SK-N-SH treated with all-trans-retinoic acid at 6 μM for 48 hours (cell line): Measurements from ENCODE around the gene PLD5.

Source experiments
- ATAC-seq: fragments of 200-7000 bp; cut with Tn5 transposase; 3 replicates; pipeline ENCODE4 v1.9.1; 2020; ENCODE audit warnings: mild to moderate bottlenecking, moderate library complexity
- ARNTL ChIP-seq: fragments of 450-650 bp; formaldehyde crosslinking; IDR thresholded peaks from 2 replicates; pipeline ENCODE4 v1.5.0; 2020; ENCODE audit warnings: low read depth, mild to moderate bottlenecking, moderate library complexity, borderline replicate concordance
- BACH2 ChIP-seq: fragments of 250-450 bp; sonication (Bioruptor Pico); IDR thresholded peaks from 2 replicates; pipeline ENCODE4 v1.9.0; 2021; ENCODE audit warnings: mild to moderate bottlenecking, borderline replicate concordance
- CSDC2 ChIP-seq: fragments of 250-450 bp; sonication (Bioruptor Pico); IDR thresholded peaks from 2 replicates; pipeline ENCODE4 v1.5.0; 2020; ENCODE audit warnings: mild to moderate bottlenecking, moderate library complexity
- CSRNP3 ChIP-seq: fragments of 250-450 bp; sonication (Bioruptor Pico); IDR thresholded peaks from 2 replicates; pipeline ENCODE4 v1.5.1; 2021; ENCODE audit warnings: mild to moderate bottlenecking, moderate library complexity
- ESRRG ChIP-seq: fragments of 250-450 bp; sonication (Bioruptor Pico); IDR thresholded peaks from 2 replicates; pipeline ENCODE4 v1.6.1; 2021; ENCODE audit warnings: mild to moderate bottlenecking
- GLIS3 ChIP-seq: fragments of 250-450 bp; sonication (Bioruptor Pico); IDR thresholded peaks from 2 replicates; pipeline ENCODE4 v1.5.0; 2020; ENCODE audit warnings: mild to moderate bottlenecking, moderate library complexity
- ISL1 ChIP-seq: fragments of 250-450 bp; sonication (Bioruptor Pico); IDR thresholded peaks from 2 replicates; pipeline ENCODE4 v2.1.2; 2022; ENCODE audit warnings: mild to moderate bottlenecking, moderate library complexity
- OSR1 ChIP-seq: fragments of 250-450 bp; sonication (Bioruptor Pico); IDR thresholded peaks from 2 replicates; pipeline ENCODE4 v1.8.0; 2022; ENCODE audit warnings: moderate library complexity, mild to moderate bottlenecking, inconsistent platforms
- PATZ1 ChIP-seq: fragments of 250-450 bp; sonication (Bioruptor Pico); IDR thresholded peaks from 2 replicates; pipeline ENCODE4 v1.8.0; 2020; ENCODE audit warnings: mild to moderate bottlenecking, moderate library complexity, borderline replicate concordance
- PPARA ChIP-seq: fragments of 250-450 bp; sonication (Bioruptor Pico); IDR thresholded peaks from 2 replicates; pipeline ENCODE4 v1.5.0; 2020; ENCODE audit warnings: mild to moderate bottlenecking, borderline replicate concordance
- RARB ChIP-seq: fragments of 250-450 bp; sonication (Bioruptor Pico); IDR thresholded peaks from 2 replicates; pipeline ENCODE4 v1.8.0; 2021; ENCODE audit warnings: mild to moderate bottlenecking, moderate library complexity
- SNAI2 ChIP-seq: fragments of 250-450 bp; sonication (Bioruptor Pico); IDR thresholded peaks from 2 replicates; pipeline ENCODE4 v1.5.0; 2020; ENCODE audit warnings: mild to moderate bottlenecking, moderate library complexity
- TCF4 ChIP-seq: fragments of 250-450 bp; sonication (Bioruptor Pico); IDR thresholded peaks from 2 replicates; pipeline ENCODE4 v1.8.0; 2021; ENCODE audit warnings: mild to moderate bottlenecking, moderate library complexity, borderline replicate concordance
- TOX ChIP-seq: fragments of 250-450 bp; sonication (Bioruptor Pico); IDR thresholded peaks from 2 replicates; pipeline ENCODE4 v1.8.0; 2021; ENCODE audit warnings: mild to moderate bottlenecking, moderate library complexity, borderline replicate concordance
- ZC3H10 ChIP-seq: fragments of 250-450 bp; sonication (Bioruptor Pico); IDR thresholded peaks from 2 replicates; pipeline ENCODE4 v1.5.1; 2021; ENCODE audit warnings: mild to moderate bottlenecking, moderate library complexity
- ZFP3 ChIP-seq: fragments of 250-450 bp; sonication (Bioruptor Pico); IDR thresholded peaks from 2 replicates; pipeline ENCODE4 v1.5.0; 2020; ENCODE audit warnings: mild to moderate bottlenecking, moderate library complexity
- ZFP30 ChIP-seq: fragments of 450-650 bp; formaldehyde crosslinking; IDR thresholded peaks from 2 replicates; pipeline ENCODE4 v1.5.0; 2022; ENCODE audit warnings: mild to moderate bottlenecking, moderate library complexity
- ZNF565 ChIP-seq: fragments of 450-650 bp; formaldehyde crosslinking; conservative IDR thresholded peaks from 2 replicates; pipeline ENCODE4 v1.5.0; 2020; ENCODE audit warnings: low read depth, mild to moderate bottlenecking, moderate library complexity
- ZNF70 ChIP-seq: fragments of 450-650 bp; formaldehyde crosslinking; IDR thresholded peaks from 2 replicates; pipeline ENCODE4 v1.5.0; 2020; ENCODE audit warnings: mild to moderate bottlenecking, moderate library complexity
- ZNF8 ChIP-seq: fragments of 450-650 bp; formaldehyde crosslinking; IDR thresholded peaks from 2 replicates; pipeline ENCODE4 v1.5.0; 2020; ENCODE audit warnings: mild to moderate bottlenecking, moderate library complexity
- TF ChIP-seq, protein P1 (sequence below): fragments of 250-450 bp; sonication (Bioruptor Pico); IDR thresholded peaks from 2 replicates; pipeline ENCODE4 v1.5.1; 2020; ENCODE audit warnings: low read depth, mild to moderate bottlenecking, moderate library complexity
- TF ChIP-seq, protein P2 (sequence below): fragments of 250-450 bp; sonication (Bioruptor Pico); IDR thresholded peaks from 2 replicates; pipeline ENCODE4 v1.8.0; 2021; ENCODE audit warnings: low read depth, mild to moderate bottlenecking, moderate library complexity, borderline replicate concordance

PLD5 gene

DNA sequence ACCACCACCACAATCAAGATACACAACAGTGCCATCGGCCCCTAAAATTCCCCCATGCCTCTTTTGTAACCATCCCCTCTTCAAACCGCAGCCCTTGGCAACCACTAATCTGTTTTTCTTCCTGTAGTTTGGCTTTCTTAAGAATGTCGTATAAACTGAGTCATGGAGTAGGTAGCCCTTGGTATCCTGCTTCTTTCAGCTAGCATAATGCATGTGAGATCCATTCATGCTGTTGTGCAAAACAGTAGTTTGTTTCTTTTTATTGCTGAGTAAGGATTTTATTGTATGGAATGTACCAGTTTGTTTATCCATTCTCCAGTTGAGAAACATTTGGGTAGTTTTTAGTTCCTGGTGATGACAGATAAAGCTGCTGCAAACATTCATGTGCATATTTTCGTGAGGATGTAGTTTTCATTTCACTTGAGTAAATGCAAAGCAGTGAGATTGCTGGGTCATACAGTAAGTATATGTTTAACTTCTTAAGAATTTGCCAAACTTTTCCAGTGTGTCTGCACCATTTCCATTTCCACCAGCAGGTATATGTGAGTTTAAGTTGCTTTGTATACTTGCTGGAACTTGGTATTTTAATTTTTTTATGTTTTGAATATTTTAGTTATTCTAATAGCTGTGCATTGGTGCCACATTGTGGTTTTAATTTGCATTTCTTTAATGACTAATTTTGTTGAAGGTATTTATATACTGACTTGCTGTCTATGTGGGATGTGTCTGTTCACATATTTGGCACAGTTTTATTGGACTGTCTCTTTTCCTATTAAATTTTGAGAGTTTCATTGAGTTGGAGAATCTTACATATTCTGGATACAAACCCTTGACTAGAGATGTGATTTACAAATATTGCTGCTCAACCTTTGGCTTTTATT, 377.2 kb downstream of the PLD5 start:
- no peak for ATAC-seq
- no peak for TF ChIP-seq CSDC2 (CRISPR knock-in tag)
- TF ChIP-seq ZFP3: no peak
- TF ChIP-seq TOX: no peak

GRCh38 chr1:242146652-242147051, 377.8 kb downstream of the PLD5 start:
- ATAC-seq: no peak
- TF ChIP-seq ZNF8: no peak
- no peak for TF ChIP-seq ISL1 (CRISPR knock-in tag)
- no peak for TF ChIP-seq RARB (CRISPR knock-in tag)
- no peak for TF ChIP-seq SNAI2
- TF ChIP-seq PPARA (CRISPR knock-in tag): no peak
- TF ChIP-seq ZFP30 (CRISPR knock-in tag): no peak
- no peak for TF ChIP-seq BACH2 (CRISPR knock-in tag)
- TF ChIP-seq CSDC2 (CRISPR knock-in tag): no peak
- TF ChIP-seq ZNF565 (CRISPR knock-in tag): no peak
- TF ChIP-seq TOX: no peak
- TF ChIP-seq ZNF70 (CRISPR knock-in tag): no peak
- TF ChIP-seq, all 23 proteins: peak for 0

GRCh38 chr1:242140836-242141235, 383.7 kb downstream of the PLD5 start:
- TF ChIP-seq ARNTL (CRISPR knock-in tag) (no peak), TCF4 (CRISPR knock-in tag) (no peak)
- TF ChIP-seq, protein P1, sequence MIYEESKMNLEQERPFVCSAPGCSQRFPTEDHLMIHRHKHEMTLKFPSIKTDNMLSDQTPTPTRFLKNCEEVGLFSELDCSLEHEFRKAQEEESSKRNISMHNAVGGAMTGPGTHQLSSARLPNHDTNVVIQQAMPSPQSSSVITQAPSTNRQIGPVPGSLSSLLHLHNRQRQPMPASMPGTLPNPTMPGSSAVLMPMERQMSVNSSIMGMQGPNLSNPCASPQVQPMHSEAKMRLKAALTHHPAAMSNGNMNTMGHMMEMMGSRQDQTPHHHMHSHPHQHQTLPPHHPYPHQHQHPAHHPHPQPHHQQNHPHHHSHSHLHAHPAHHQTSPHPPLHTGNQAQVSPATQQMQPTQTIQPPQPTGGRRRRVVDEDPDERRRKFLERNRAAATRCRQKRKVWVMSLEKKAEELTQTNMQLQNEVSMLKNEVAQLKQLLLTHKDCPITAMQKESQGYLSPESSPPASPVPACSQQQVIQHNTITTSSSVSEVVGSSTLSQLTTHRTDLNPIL: no peak
- no peak for ATAC-seq

DNA sequence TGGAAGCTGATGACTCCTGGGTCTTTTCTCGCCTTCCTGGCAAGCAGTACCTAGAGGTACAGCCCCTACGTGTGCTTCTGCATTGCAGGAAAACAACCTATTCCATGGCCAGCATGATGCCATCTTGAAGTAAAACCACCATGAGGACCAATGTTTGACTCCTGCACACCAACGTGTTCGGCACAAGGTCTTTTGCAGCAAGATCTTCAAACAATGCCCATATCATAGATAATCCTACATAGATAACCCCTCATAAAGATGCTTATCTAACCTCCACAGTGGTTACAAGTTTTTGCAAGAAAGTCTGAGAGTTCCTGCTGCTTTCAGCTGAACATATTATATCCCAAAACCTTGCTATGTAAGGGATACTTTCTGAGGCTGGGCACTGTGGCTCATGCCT, 384.5 kb downstream of the PLD5 start:
- ATAC-seq: no peak
- TF ChIP-seq, protein P2, sequence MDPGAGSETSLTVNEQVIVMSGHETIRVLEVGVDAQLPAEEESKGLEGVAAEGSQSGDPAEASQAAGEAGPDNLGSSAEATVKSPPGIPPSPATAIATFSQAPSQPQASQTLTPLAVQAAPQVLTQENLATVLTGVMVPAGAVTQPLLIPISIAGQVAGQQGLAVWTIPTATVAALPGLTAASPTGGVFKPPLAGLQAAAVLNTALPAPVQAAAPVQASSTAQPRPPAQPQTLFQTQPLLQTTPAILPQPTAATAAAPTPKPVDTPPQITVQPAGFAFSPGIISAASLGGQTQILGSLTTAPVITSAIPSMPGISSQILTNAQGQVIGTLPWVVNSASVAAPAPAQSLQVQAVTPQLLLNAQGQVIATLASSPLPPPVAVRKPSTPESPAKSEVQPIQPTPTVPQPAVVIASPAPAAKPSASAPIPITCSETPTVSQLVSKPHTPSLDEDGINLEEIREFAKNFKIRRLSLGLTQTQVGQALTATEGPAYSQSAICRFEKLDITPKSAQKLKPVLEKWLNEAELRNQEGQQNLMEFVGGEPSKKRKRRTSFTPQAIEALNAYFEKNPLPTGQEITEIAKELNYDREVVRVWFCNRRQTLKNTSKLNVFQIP: no peak
- TF ChIP-seq CSRNP3 (CRISPR knock-in tag) (no peak), ZC3H10 (CRISPR knock-in tag) (no peak), PATZ1 (CRISPR knock-in tag) (no peak), ZFP30 (CRISPR knock-in tag) (no peak), SNAI2 (no peak), ISL1 (CRISPR knock-in tag) (no peak), GLIS3 (CRISPR knock-in tag) (no peak), ZNF8 (no peak), PPARA (CRISPR knock-in tag) (no peak), ARNTL (CRISPR knock-in tag) (no peak), RARB (CRISPR knock-in tag) (no peak), ZFP3 (no peak), TOX (no peak), BACH2 (CRISPR knock-in tag) (no peak)

DNA sequence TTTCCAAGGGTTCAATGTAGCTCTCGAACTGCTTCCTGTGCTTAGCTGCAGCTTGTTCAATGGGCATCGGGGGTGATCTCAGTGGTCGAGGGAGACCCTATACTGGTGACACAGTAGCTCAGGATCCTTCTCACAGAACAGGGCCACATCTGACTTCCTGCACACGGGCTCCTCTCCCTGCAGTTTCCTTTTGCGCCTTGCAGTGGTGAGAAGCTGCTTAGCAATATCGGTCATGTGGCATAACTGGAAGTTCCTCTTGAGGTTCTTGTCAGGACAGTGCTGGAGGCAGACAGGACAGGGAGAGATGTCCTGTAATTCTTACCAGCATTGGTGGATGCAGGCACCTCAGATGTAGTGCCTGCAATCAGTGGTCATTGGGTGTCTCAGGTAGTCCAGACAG, 385.1 kb downstream of the PLD5 start:
- no peak for TF ChIP-seq CSRNP3 (CRISPR knock-in tag)
- TF ChIP-seq, protein P1: no peak
- no peak for TF ChIP-seq OSR1 (CRISPR knock-in tag)
- TF ChIP-seq GLIS3 (CRISPR knock-in tag): no peak
- TF ChIP-seq ZNF70 (CRISPR knock-in tag): no peak
- TF ChIP-seq ESRRG (CRISPR knock-in tag): no peak
- TF ChIP-seq ZNF8: no peak
- ATAC-seq: no peak
